HCT116 (cell line): ENCODE results near the gene EGFL7. TPM values are rescaled to one million over a fixed set of nuclear protein-coding genes. Genes with fewer than 3 reads are reported as not detected.

Experiments
- ATAC-seq: fragments of 200-7000 bp; cut with Tn5 transposase; 2 replicates; pipeline ENCODE4 v1.9.1; 2020; ENCODE audit warnings: mild to moderate bottlenecking, moderate library complexity
- BruUV-seq: library from RNA; stranded (reverse); fragments of 400-500 nt; replicated peaks from 2 replicates; lab custom pipeline; 2021; lab: Mats Ljungman, UMichigan
- CTCF ChIA-PET: fragments of 300-600 bp; sonication (Branson Sonifier 250); formaldehyde crosslinking; loops from one replicate; lab custom pipeline; 2021; ENCODE audit warnings: antibody characterized with exemption; lab: Charles Lee
- POLR2A ChIA-PET: fragments of 300-600, 350-600 bp; sonication (Branson Sonifier 250); formaldehyde crosslinking; loops from one replicate; lab custom pipeline; 2021; ENCODE audit warnings: antibody characterized with exemption; lab: Charles Lee
- RAD21 ChIA-PET, 2 experiments: fragments of 300-600 bp; sonication (Branson Sonifier 250); formaldehyde crosslinking; loops; one replicate each; lab custom pipeline; 2023; ENCODE audit warnings: low total read pairs in 2 of 2; ENCODE audit not compliant: uncharacterized antibody in 2 of 2, unreplicated experiment in 2 of 2, low non-redundant PET in 1 of 2; lab: Charles Lee
- DNase-seq: peaks from one replicate; pipeline ENCODE4 v3.0.0-alpha.2; 2010; ENCODE audit warnings: low read depth, low spot score
- H2AFZ ChIP-seq: fragments of 200-600 bp; shearing (Covaris generic), sonication (generic); 2 replicates; pipeline ENCODE4 v1.6.1; 2017; ENCODE audit warnings: low read depth, mixed run types, mixed read lengths, antibody characterized with exemption, low read length; ENCODE audit not compliant: poor library complexity, severe bottlenecking
- H3K27ac ChIP-seq: 2 replicates; pipeline ENCODE4 v1.5.1; 2012; ENCODE audit warnings: low read depth, low read length
- H3K27me3 ChIP-seq: fragments of 200-600 bp; sonication (generic); 2 replicates; pipeline ENCODE4 v1.6.1; 2016; ENCODE audit warnings: mixed run types, low read length, mixed read lengths; ENCODE audit not compliant: insufficient read depth
- H3K36me3 ChIP-seq, 2 experiments: fragments of 200-500 bp in 1 of 2; fragments of 200-600 bp in 1 of 2; sonication (Bioruptor generic) in 1 of 2; sonication (generic) in 1 of 2; 2 replicates each; pipeline versions ENCODE4 v1.5.1 to v1.6.1; 2014 to 2016; ENCODE audit warnings: low read length in 2 of 2, inconsistent platforms in 1 of 2, mixed read lengths in 1 of 2, mixed run types in 1 of 2; ENCODE audit not compliant: insufficient read depth in 2 of 2, control insufficient read depth in 1 of 2
- H3K4me1 ChIP-seq, 2 experiments: fragments of 200-600 bp in 1 of 2; sonication (generic) in 1 of 2; 2 replicates each; pipeline versions ENCODE4 v1.5.1 to v1.6.1; 2012 to 2017; ENCODE audit warnings: low read length in 2 of 2, inconsistent platforms in 1 of 2, mild to moderate bottlenecking in 1 of 2, mixed read lengths in 1 of 2, mixed run types in 1 of 2, moderate library complexity in 1 of 2; ENCODE audit not compliant: insufficient read depth in 2 of 2, control insufficient read depth in 1 of 2
- H3K4me2 ChIP-seq: fragments of 200-600 bp; sonication (generic); 2 replicates; pipeline ENCODE4 v1.6.1; 2017; ENCODE audit warnings: mixed run types, low read length, mixed read lengths
- H3K4me3 ChIP-seq, 2 experiments: fragments of 200-600 bp in 1 of 2; sonication (generic) in 1 of 2; replicated peaks in 1 of 2; 2 replicates each; pipeline ENCODE4 v1.5.1; 2011 to 2016; ENCODE audit warnings: low read length in 2 of 2, control low read depth in 1 of 2, low read depth in 1 of 2, mild to moderate bottlenecking in 1 of 2, mixed read lengths in 1 of 2, mixed run types in 1 of 2
- H3K79me2 ChIP-seq: fragments of 200-600 bp; sonication (generic); 2 replicates; pipeline ENCODE4 v1.6.1; 2017; ENCODE audit warnings: mild to moderate bottlenecking, mixed run types, low read length, moderate library complexity, mixed read lengths; ENCODE audit not compliant: insufficient read depth
- H3K9ac ChIP-seq: fragments of 200-600 bp; sonication (generic); 2 replicates; pipeline ENCODE4 v1.6.1; 2016; ENCODE audit warnings: low read length, mixed read lengths
- H3K9me2 ChIP-seq: fragments of 200-600 bp; sonication (generic), shearing (Covaris generic); 2 replicates; pipeline ENCODE4 v1.6.1; 2017; ENCODE audit warnings: mixed run types, mild to moderate bottlenecking, moderate library complexity; ENCODE audit not compliant: insufficient read depth
- H3K9me3 ChIP-seq, 2 experiments: fragments of 200-500 bp in 1 of 2; fragments of 200-600 bp in 1 of 2; sonication (Bioruptor generic) in 1 of 2; sonication (generic) in 1 of 2; 2 replicates each; pipeline ENCODE4 v1.6.1; 2014 to 2017; ENCODE audit warnings: low read length in 2 of 2, mixed read lengths in 2 of 2, inconsistent platforms in 1 of 2, low read depth in 1 of 2, mild to moderate bottlenecking in 1 of 2, mixed run types in 1 of 2, moderate library complexity in 1 of 2; ENCODE audit not compliant: control insufficient read depth in 1 of 2, insufficient read depth in 1 of 2
- H4K20me1 ChIP-seq: fragments of 200-600 bp; sonication (generic), shearing (Covaris generic); 2 replicates; pipeline ENCODE4 v1.6.1; 2017; ENCODE audit warnings: mixed run types, mild to moderate bottlenecking, moderate library complexity; ENCODE audit not compliant: insufficient read depth
- ATF3 ChIP-seq: IDR thresholded peaks from 2 replicates; pipeline ENCODE4 v1.6.1; 2012
- CBX3 ChIP-seq: IDR thresholded peaks from 2 replicates; pipeline ENCODE4 v1.6.1; 2012; ENCODE audit warnings: low read depth
- EGR1 ChIP-seq: IDR thresholded peaks from 2 replicates; pipeline ENCODE4 v1.6.1; 2012; ENCODE audit warnings: low read depth
- ELF1 ChIP-seq: IDR thresholded peaks from 2 replicates; pipeline ENCODE4 v1.6.1; 2012; ENCODE audit warnings: low read depth, borderline replicate concordance
- POLR2A ChIP-seq: IDR thresholded peaks from 2 replicates; pipeline ENCODE4 v1.7.0; 2011; ENCODE audit warnings: borderline replicate concordance; ENCODE audit not compliant: insufficient read depth, insufficient read length; ENCODE audit errors: extremely low read depth
- POLR2AphosphoS5 ChIP-seq: IDR thresholded peaks from 2 replicates; pipeline ENCODE4 v1.6.1; 2011; ENCODE audit warnings: mild to moderate bottlenecking, low read depth, low read length, moderate library complexity
- SP1 ChIP-seq: IDR thresholded peaks from 2 replicates; pipeline ENCODE4 v1.6.1; 2012; ENCODE audit warnings: low read depth
- SRF ChIP-seq: IDR thresholded peaks from 2 replicates; pipeline ENCODE4 v1.6.1; 2012; ENCODE audit warnings: low read depth
- ZBTB33 ChIP-seq: IDR thresholded peaks from 2 replicates; pipeline ENCODE4 v1.6.1; 2011; ENCODE audit warnings: mild to moderate bottlenecking, low read length, moderate library complexity; ENCODE audit not compliant: insufficient replicate concordance; ENCODE audit errors: extremely low read depth
- intact Hi-C: fragments of 100-400 bp; cut with micrococcal nuclease; formaldehyde crosslinking; loops from 2 replicates; pipeline ENCODE4 v1.10.0; 2022
- total RNA-seq: library from RNA; stranded (reverse); gene quantifications from one replicate; pipeline ENCODE4 v1.2.1, GENCODE V29; 2021; ENCODE audit not compliant: unreplicated experiment

Gene EGFL7
- total RNA-seq, 1 experiment from 2014 or later: 82.0 TPM

GRCh38 chr9:136620441-136621018 is 42.2 kb upstream of the EGFL7 start:
- H3K36me3 ChIP-seq: no peaks in the 10 kb centered on the region
- BruUV-seq: no TSS peak
- CTCF ChIA-PET: no interaction called here
- RAD21 ChIA-PET: no interaction called here
- no peaks in the 10 kb centered on the region for H3K9me2 ChIP-seq
- no peaks in the 10 kb centered on the region for H3K27me3 ChIP-seq
- H3K4me3 ChIP-seq: no peak overlapping the region
- no peak overlapping the region for H3K9ac ChIP-seq
- ATAC-seq (no peak), DNase-seq (no peak)
- no peaks in the 10 kb centered on the region for H3K79me2 ChIP-seq
- no peaks in the 10 kb centered on the region for H3K9me3 ChIP-seq
- no peaks in the 10 kb centered on the region for H4K20me1 ChIP-seq
- no peak overlapping the region for H3K27ac ChIP-seq
- POLR2A ChIA-PET: no interaction called here
- H3K4me1 ChIP-seq: peaks cover 0 to 7% of the 10 kb centered on the region in 2 experiments; a peak in 3 of 4 replicates
- intact Hi-C loops: no loop called here
- no peak for TF ChIP-seq ELF1
- TF ChIP-seq POLR2A: no peak
- no peak for TF ChIP-seq POLR2AphosphoS5
- TF ChIP-seq ZBTB33: no peak
- no peak for TF ChIP-seq SP1
- TF ChIP-seq CBX3: no peak
- TF ChIP-seq EGR1: no peak
- no peak for TF ChIP-seq ATF3
- no peak for TF ChIP-seq SRF
- TF ChIP-seq, all 23 proteins: peak for 0
- Histone ChIP-seq H2AFZ (no peak overlapping the region), H3K4me2 (no peak overlapping the region)
